ENCODE data around the gene ALKBH2.

ALKBH2 gene

DNA sequence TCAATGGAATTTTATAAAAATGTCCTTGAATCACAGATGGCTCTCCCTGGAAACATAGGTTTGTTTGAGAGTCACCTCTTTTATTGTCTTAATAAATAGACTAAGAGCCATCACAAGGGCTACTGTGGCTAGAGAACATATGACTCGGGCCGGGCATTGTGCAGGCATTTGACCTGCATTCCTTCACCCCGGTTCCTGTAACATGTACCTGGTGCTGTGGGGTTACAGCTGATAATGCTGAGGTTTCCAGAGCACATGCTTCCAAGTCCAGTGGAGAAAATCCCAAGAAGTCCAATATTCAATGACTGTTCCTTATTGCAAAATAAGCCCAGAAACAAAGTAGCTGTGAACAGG, 22.1 kb upstream of the ALKBH2 start:
- DNase-seq (ENCODE audit: low read depth): no peak
- no peak overlapping the region for H3K4me3 ChIP-seq (ENCODE audit: control insufficient read depth, low read depth, low read length)
- TF ChIP-seq, protein P1, sequence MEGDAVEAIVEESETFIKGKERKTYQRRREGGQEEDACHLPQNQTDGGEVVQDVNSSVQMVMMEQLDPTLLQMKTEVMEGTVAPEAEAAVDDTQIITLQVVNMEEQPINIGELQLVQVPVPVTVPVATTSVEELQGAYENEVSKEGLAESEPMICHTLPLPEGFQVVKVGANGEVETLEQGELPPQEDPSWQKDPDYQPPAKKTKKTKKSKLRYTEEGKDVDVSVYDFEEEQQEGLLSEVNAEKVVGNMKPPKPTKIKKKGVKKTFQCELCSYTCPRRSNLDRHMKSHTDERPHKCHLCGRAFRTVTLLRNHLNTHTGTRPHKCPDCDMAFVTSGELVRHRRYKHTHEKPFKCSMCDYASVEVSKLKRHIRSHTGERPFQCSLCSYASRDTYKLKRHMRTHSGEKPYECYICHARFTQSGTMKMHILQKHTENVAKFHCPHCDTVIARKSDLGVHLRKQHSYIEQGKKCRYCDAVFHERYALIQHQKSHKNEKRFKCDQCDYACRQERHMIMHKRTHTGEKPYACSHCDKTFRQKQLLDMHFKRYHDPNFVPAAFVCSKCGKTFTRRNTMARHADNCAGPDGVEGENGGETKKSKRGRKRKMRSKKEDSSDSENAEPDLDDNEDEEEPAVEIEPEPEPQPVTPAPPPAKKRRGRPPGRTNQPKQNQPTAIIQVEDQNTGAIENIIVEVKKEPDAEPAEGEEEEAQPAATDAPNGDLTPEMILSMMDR (IDR thresholded peaks at IDR 0.05; ENCODE audit: control insufficient read depth, insufficient read depth, low read depth, low read length, missing control alignments): no peak

DNA sequence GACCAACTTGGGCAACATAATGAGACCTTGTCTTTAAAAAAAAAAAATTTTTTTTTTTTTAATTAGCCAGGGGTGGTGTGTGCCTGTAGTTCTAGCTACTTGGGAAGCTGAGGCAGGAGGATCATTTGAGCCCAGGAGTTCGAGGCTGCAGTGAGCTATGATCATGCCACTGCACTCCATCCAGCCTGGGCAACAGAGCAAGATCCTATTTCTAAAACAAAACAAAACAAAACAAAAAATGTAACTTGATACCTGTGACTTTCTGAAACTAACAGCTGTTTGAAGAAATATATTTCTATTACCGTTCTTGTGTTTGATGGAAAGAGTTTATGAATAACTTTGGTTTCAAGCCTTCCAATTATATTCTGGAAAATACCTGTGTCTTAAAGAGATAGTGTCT, 21.4 kb upstream of the ALKBH2 start:
- TF ChIP-seq, protein P1 (IDR thresholded peaks at IDR 0.05; ENCODE audit: control insufficient read depth, insufficient read depth, low read depth, low read length, missing control alignments): no peak

DNA sequence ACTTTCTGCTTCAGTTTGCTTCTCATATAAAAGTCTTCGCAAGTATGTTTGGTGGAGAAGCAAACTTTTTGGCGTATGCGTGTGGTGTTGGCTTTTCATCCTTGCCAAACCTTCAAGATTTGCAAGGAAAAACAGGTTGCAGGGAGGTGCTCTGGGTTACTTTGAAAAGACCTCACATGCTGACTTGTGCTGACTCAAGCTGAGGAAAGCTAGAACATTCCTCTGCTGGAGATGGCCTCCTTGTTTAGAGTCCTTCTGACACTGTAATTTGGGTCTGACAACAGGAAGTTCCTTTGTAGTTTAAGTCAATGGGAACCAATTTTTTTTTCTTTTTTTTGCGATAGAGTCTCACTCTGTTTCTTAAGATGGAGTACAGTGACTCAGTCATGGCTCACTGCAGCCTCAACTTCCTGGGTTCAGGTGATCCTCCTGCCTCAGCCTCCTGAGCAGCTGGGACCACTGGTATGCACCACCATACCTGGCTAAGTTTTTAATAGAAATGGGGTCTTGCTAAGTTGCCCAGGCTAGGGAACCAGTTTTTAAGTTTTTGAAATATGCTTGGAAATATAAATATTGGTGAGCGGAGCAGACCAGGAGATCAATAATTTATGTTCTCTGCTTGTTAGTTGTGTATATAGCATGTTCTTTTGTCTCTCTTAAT, 20.5 kb upstream of the ALKBH2 start:
- H3K4me3 ChIP-seq (ENCODE audit: control insufficient read depth, low read depth, low read length): no peak overlapping the region
- DNase-seq (ENCODE audit: low read depth): no peak
- TF ChIP-seq, protein P1 (IDR thresholded peaks at IDR 0.05; ENCODE audit: control insufficient read depth, insufficient read depth, low read depth, low read length, missing control alignments): no peak

More for the DNA sequence above, 21.4 kb upstream of the ALKBH2 start:
- H3K4me3 ChIP-seq (ENCODE audit: control insufficient read depth, low read depth, low read length): no peak overlapping the region
- no peak for DNase-seq (ENCODE audit: low read depth)

DNA sequence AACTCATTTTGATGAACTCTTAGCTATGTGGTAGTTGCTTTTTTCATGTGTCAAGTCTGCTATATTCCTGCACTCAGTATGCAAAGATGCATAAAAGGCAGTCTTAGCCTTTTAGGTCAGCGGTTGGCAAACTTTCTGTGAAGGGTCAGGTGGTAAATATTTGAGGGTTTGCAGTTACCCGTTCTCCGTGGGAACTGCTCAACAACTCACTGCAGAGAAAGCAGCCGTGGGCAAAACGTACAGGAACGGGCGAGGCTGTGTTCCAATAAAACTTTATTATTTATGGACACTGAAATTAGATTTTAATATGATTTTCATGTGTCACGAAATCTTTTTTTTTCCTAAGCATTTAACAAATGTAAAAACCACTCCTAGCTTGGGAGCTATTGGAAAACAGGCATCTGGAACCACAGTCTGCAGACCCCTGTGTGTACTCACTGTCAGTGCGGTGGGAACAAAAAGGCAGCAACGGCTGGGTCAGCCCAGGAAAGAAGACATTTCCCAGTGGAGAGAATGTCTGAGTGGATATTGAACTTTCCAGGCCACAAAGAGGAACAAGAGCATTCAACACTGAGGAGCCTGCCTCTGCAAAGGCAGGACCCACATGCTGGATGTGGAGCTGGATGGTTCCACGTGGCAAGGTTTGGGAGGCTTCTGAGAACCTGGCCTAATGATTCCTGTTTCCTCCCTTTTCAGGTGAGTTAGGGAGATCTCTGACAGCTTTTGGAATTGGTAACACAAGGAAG, 19.6 kb upstream of the ALKBH2 start:
- TF ChIP-seq, protein P1 (IDR thresholded peaks at IDR 0.05; ENCODE audit: control insufficient read depth, insufficient read depth, low read depth, low read length, missing control alignments): no peak
- H3K4me3 ChIP-seq (ENCODE audit: control insufficient read depth, low read depth, low read length): no peak overlapping the region
- no peak for DNase-seq (ENCODE audit: low read depth)

DNA sequence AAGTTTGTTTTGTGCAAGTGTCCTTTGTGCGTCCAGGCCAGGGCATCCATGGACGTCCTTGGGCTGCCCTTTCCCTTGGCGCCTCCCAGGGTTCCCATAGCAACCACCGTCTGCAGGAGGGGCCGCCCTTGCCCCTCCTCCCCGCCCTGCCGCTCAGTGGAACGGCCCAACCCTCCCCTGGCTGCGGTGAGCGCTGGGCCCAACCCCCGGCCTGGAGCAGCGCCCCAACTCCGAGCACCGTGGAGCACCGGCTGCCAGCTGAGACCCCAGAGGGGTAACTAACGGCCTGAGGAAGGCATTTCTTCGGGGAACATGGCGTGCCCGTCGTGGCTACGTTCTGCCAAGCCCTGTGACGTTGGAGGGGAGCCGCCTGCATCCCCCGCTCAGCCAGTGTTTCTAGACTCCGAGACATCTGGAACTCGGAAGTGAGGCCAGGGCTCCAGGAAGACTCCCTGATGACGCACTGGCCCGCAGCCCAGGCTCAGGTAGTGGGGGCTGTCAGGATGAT, 17.8 kb upstream of the ALKBH2 start:
- DNase-seq (ENCODE audit: low read depth): no peak
- TF ChIP-seq, protein P1 (IDR thresholded peaks at IDR 0.05; ENCODE audit: control insufficient read depth, insufficient read depth, low read depth, low read length, missing control alignments): no peak
- peak overlapping the region; percentile 80 for H3K4me3 ChIP-seq (ENCODE audit: control insufficient read depth, low read depth, low read length)

DNA sequence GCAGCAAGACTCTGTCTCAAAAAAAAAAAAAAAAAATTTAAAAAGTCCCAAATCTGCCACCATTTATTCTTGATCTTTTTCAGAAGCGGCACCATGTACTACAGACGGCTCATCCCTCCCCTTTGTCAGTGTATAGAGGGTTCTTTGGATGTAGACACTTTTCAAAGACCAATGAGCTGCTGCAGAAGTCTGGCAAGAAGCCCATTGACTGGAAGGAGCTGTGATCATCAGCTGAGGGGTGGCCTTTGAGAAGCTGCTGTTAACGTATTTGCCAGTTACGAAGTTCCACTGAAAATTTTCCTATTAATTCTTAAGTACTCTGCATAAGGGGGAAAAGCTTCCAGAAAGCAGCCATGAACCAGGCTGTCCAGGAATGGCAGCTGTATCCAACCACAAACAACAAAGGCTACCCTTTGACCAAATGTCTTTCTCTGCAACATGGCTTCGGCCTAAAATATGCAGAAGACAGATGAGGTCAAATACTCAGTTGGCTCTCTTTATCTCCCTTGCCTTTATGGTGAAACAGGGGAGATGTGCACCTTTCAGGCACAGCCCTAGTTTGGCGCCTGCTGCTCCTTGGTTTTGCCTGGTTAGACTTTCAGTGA, 16.6 kb upstream of the ALKBH2 start:
- H3K4me3 ChIP-seq (ENCODE audit: control insufficient read depth, low read depth, low read length): no peak overlapping the region
- TF ChIP-seq, protein P1 (IDR thresholded peaks at IDR 0.05; ENCODE audit: control insufficient read depth, insufficient read depth, low read depth, low read length, missing control alignments): no peak
- no peak for DNase-seq (ENCODE audit: low read depth)
